ENCODE measurements around the gene EFCC1. TPM values are rescaled to one million over a fixed set of nuclear protein-coding genes. Genes with fewer than 3 reads are reported as not detected.

EFCC1 gene
- total and polyA plus RNA-seq, 2 donors from 2014 or later: 2.4 to 3.7 TPM

DNA sequence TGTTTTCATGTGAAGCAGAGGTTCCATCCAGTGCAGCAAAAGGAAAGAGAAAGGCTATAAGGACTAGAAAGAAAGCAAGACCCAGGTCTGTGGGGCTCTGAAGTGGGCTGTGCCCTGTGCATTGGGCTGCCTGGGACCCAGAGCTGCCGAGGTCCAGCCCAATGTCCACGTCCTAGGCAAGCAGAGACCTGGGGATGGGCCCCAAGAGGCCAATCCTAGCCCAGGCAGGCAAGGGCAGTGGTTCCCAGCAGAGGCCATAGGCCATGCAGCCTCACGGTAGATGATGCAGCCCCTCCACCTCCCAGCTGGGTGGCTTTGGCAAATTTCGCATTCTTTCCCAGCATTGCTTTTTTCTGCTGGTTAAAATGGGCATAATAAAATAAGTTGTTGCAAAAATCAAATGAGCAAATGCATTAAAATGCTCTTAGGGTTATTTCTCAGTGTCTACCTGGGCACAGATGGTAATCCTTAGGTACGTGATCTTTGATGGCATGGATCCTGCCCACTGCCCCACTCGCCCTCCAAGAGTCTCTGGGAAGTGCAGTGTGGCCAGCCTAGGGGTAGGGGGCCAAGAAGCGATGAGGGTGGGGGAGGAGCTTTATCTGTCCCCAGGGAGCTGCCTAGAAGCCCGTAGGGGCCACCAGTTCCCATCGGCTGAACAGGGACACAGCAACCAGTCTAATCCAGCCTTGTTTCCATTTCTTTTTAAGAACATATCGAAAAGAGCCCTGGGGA lies 37.2 kb downstream of the EFCC1 start:
- Histone ChIP-seq H3K9me3 (ENCODE audit: control insufficient read depth in 2 of 3, insufficient read depth in 1 of 3, low read length in 3 of 3) (no peaks in the 10 kb centered on the region), H3K4me3 (ENCODE audit: low read length in 3 of 3) (no peak overlapping the region), H3K27ac (ENCODE audit: low read depth in 2 of 2, low read length in 2 of 2) (no peak overlapping the region), H3K4me1 (ENCODE audit: control insufficient read depth in 2 of 3, insufficient read depth in 2 of 3, low read depth in 1 of 3, low read length in 3 of 3) (no peaks in the 10 kb centered on the region), H3K9ac (ENCODE audit: low read length in 3 of 3) (no peak overlapping the region), H3K27me3 (ENCODE audit: control insufficient read depth, insufficient read depth, low read length) (no peaks in the 10 kb centered on the region), H3K36me3 (ENCODE audit: control insufficient read depth in 2 of 3, insufficient read depth in 3 of 3, low read length in 3 of 3) (no peaks in the 10 kb centered on the region)
- TF ChIP-seq, protein P1, sequence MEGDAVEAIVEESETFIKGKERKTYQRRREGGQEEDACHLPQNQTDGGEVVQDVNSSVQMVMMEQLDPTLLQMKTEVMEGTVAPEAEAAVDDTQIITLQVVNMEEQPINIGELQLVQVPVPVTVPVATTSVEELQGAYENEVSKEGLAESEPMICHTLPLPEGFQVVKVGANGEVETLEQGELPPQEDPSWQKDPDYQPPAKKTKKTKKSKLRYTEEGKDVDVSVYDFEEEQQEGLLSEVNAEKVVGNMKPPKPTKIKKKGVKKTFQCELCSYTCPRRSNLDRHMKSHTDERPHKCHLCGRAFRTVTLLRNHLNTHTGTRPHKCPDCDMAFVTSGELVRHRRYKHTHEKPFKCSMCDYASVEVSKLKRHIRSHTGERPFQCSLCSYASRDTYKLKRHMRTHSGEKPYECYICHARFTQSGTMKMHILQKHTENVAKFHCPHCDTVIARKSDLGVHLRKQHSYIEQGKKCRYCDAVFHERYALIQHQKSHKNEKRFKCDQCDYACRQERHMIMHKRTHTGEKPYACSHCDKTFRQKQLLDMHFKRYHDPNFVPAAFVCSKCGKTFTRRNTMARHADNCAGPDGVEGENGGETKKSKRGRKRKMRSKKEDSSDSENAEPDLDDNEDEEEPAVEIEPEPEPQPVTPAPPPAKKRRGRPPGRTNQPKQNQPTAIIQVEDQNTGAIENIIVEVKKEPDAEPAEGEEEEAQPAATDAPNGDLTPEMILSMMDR (IDR thresholded peaks at IDR 0.05; ENCODE audit: borderline replicate concordance, extremely low read depth, insufficient read depth): no peak
- DNase-seq (peak in 1 of 5 donors; percentile 12), FAIRE-seq (no peak)
- intact Hi-C loops (cut with DNase I): no loop called here

DNA sequence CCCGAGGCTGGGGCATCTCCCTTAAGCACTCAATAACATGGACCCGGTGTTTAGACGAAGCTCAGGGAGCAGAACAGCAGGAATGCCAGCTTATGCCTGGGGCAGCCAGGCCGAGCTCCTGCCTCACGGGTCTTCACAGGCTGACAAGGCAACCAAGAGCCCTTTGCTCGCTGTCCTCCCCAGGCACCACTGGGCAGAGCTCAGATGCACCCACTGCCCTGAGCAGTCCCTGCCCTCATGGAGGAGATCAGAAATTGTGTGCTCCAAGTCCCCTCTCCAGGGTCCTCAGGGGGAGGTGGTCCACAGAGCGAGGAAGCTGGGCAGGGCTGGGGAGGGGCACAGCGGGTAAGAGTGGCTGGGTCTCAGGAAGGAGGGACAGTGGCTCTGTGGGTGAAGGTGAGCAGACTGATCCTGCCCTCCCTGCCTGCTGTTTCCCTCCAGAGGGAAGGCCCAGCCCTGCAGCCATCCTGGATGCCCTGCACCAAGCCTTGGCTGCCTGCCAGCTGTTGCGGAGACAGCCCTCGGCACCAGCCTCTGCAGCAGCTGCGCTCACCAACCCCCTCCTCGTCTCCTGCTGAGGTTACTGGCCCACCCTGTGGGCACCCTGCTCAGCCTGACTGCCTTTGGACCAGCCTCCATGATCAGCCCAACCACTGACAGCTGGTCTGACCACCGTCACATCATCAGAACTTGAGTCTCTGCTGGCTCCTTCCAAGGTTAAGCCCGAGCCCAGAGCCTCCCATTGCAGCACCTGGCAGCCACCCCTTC lies 38.4 kb downstream of the EFCC1 start:
- no peak overlapping the region for H3K27ac ChIP-seq (ENCODE audit: low read depth in 2 of 2, low read length in 2 of 2)
- no peak overlapping the region for H3K4me3 ChIP-seq (ENCODE audit: low read length in 3 of 3)
- intact Hi-C loops (cut with DNase I): no loop called here
- no peak overlapping the region for H3K9ac ChIP-seq (ENCODE audit: low read length in 3 of 3)
- H3K4me1 ChIP-seq (ENCODE audit: control insufficient read depth in 2 of 3, insufficient read depth in 2 of 3, low read depth in 1 of 3, low read length in 3 of 3): no peaks in the 10 kb centered on the region
- H3K9me3 ChIP-seq (ENCODE audit: control insufficient read depth in 2 of 3, insufficient read depth in 1 of 3, low read length in 3 of 3): no peaks in the 10 kb centered on the region
- peak in 4 of 5 donors; percentile 38 to 72 (median 59) for DNase-seq
- no peak for FAIRE-seq
- no peaks in the 10 kb centered on the region for H3K27me3 ChIP-seq (ENCODE audit: control insufficient read depth, insufficient read depth, low read length)
- TF ChIP-seq, protein P1 (IDR thresholded peaks at IDR 0.05; ENCODE audit: borderline replicate concordance, extremely low read depth, insufficient read depth): no peak
- no peaks in the 10 kb centered on the region for H3K36me3 ChIP-seq (ENCODE audit: control insufficient read depth in 2 of 3, insufficient read depth in 3 of 3, low read length in 3 of 3)

DNA sequence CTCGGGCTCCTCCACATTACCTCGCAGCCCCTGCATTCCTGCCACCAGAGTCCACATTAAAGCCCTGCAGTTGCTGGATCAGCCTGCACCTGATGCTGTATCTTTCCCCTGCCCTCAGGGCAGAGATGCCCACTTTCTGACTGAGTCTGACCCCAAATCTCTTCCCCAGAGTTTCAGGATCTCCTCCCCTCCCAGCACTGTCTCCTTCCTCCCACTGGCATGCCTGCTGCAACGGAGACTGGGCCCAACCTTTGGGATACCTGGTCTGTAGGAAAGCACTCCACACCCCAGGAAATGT lies 38.9 kb downstream of the EFCC1 start:
- no peak overlapping the region for H3K9ac ChIP-seq (ENCODE audit: low read length in 3 of 3)
- H3K27me3 ChIP-seq (ENCODE audit: control insufficient read depth, insufficient read depth, low read length): no peaks in the 10 kb centered on the region
- TF ChIP-seq, protein P1 (IDR thresholded peaks at IDR 0.05; ENCODE audit: borderline replicate concordance, extremely low read depth, insufficient read depth): no peak
- no peak for FAIRE-seq
- H3K27ac ChIP-seq (ENCODE audit: low read depth in 2 of 2, low read length in 2 of 2): no peak overlapping the region
- no peaks in the 10 kb centered on the region for H3K36me3 ChIP-seq (ENCODE audit: control insufficient read depth in 2 of 3, insufficient read depth in 3 of 3, low read length in 3 of 3)
- H3K4me1 ChIP-seq (ENCODE audit: control insufficient read depth in 2 of 3, insufficient read depth in 2 of 3, low read depth in 1 of 3, low read length in 3 of 3): no peaks in the 10 kb centered on the region
- intact Hi-C loops (cut with DNase I): no loop called here
- no peak overlapping the region for H3K4me3 ChIP-seq (ENCODE audit: low read length in 3 of 3)
- no peak for DNase-seq
- no peaks in the 10 kb centered on the region for H3K9me3 ChIP-seq (ENCODE audit: control insufficient read depth in 2 of 3, insufficient read depth in 1 of 3, low read length in 3 of 3)
